HepG2 (cell line): ENCODE measurements around the gene NCKIPSD. TPM values are rescaled to one million over a fixed set of nuclear protein-coding genes. Genes with fewer than 3 reads are reported as not detected.

Source experiments
- CHD4 ChIP-seq: fragments of 200-600 bp; sonication (generic); IDR thresholded peaks from 2 replicates; pipeline ENCODE4 v1.7.0; 2017; ENCODE audit warnings: mild to moderate bottlenecking, low read length, borderline replicate concordance
- DDIT3 ChIP-seq: sonication (generic); formaldehyde crosslinking; IDR thresholded peaks from 2 replicates; pipeline ENCODE4 v1.4.0; 2020; ENCODE audit warnings: mild to moderate bottlenecking, missing genetic modification reagents
- DMTF1 ChIP-seq: sonication (generic); formaldehyde crosslinking; IDR thresholded peaks from 2 replicates; pipeline ENCODE4 v1.4.0; 2020; ENCODE audit warnings: mild to moderate bottlenecking, missing genetic modification reagents
- FOXC1 ChIP-seq: sonication (generic); formaldehyde crosslinking; IDR thresholded peaks from 2 replicates; pipeline ENCODE4 v1.8.0; 2022; ENCODE audit warnings: mild to moderate bottlenecking, missing genetic modification reagents, borderline replicate concordance
- GTF2F1 ChIP-seq: fragments of 150-350 bp; IDR thresholded peaks from 2 replicates; pipeline ENCODE4 v1.6.1; 2014; ENCODE audit warnings: low read length
- HBP1 ChIP-seq: IDR thresholded peaks from 2 replicates; pipeline ENCODE4 v1.6.1; 2016; ENCODE audit warnings: low read depth, control low read depth
- KDM4B ChIP-seq: sonication (generic); formaldehyde crosslinking; IDR thresholded peaks from 2 replicates; pipeline ENCODE4 v1.4.0; 2020; ENCODE audit warnings: missing genetic modification reagents
- MTF2 ChIP-seq: sonication (generic); formaldehyde crosslinking; IDR thresholded peaks from 2 replicates; pipeline ENCODE4 v1.5.0; 2020; ENCODE audit warnings: missing genetic modification reagents, borderline replicate concordance
- MXD4 ChIP-seq: IDR thresholded peaks from 2 replicates; pipeline ENCODE4 v1.6.1; 2016; ENCODE audit warnings: mild to moderate bottlenecking, missing biosample characterization, missing genetic modification reagents
- NFE2L1 ChIP-seq: sonication (generic); formaldehyde crosslinking; IDR thresholded peaks from 2 replicates; pipeline ENCODE4 v1.4.0; 2020; ENCODE audit warnings: missing genetic modification reagents, mild to moderate bottlenecking, borderline replicate concordance
- PHF21A ChIP-seq: sonication (generic); formaldehyde crosslinking; IDR thresholded peaks from 2 replicates; pipeline ENCODE4 v1.5.0; 2020; ENCODE audit warnings: mild to moderate bottlenecking, missing genetic modification reagents
- SMAD1 ChIP-seq: sonication (generic); formaldehyde crosslinking; IDR thresholded peaks from 2 replicates; pipeline ENCODE4 v1.4.0; 2020; ENCODE audit warnings: missing genetic modification reagents, low read depth, mild to moderate bottlenecking, borderline replicate concordance
- TAF1 ChIP-seq: sonication (generic); formaldehyde crosslinking; IDR thresholded peaks from 2 replicates; pipeline ENCODE4 v1.4.0; 2020; ENCODE audit warnings: missing genetic modification reagents
- TIGD3 ChIP-seq: sonication (generic); formaldehyde crosslinking; IDR thresholded peaks from 2 replicates; pipeline ENCODE4 v1.5.1; 2020; ENCODE audit warnings: mild to moderate bottlenecking, missing genetic modification reagents, borderline replicate concordance
- TRAFD1 ChIP-seq: sonication (generic); formaldehyde crosslinking; IDR thresholded peaks from 2 replicates; pipeline ENCODE4 v1.5.1; 2020; ENCODE audit warnings: missing genetic modification reagents, mild to moderate bottlenecking, borderline replicate concordance
- ZMYM3 ChIP-seq: sonication (generic); formaldehyde crosslinking; IDR thresholded peaks from 2 replicates; pipeline ENCODE4 v1.5.1; 2020; ENCODE audit warnings: mild to moderate bottlenecking, missing genetic modification reagents
- ZNF224 ChIP-seq: sonication (generic); formaldehyde crosslinking; IDR thresholded peaks from 2 replicates; pipeline ENCODE4 v1.5.0; 2020; ENCODE audit warnings: mild to moderate bottlenecking, missing genetic modification reagents
- ZNF30 ChIP-seq: sonication (generic); formaldehyde crosslinking; IDR thresholded peaks from 2 replicates; pipeline ENCODE4 v1.5.0; 2020; ENCODE audit warnings: mild to moderate bottlenecking, missing genetic modification reagents
- ZNF331 ChIP-seq: sonication (generic); formaldehyde crosslinking; IDR thresholded peaks from 2 replicates; pipeline ENCODE4 v1.4.0; 2020; ENCODE audit warnings: missing genetic modification reagents
- ZNF720 ChIP-seq: sonication (generic); formaldehyde crosslinking; IDR thresholded peaks from 2 replicates; pipeline ENCODE4 v1.4.0; 2020; ENCODE audit warnings: missing genetic modification reagents
- ZNF83 ChIP-seq: sonication (generic); formaldehyde crosslinking; IDR thresholded peaks from 2 replicates; pipeline ENCODE4 v1.4.0; 2020; ENCODE audit warnings: missing genetic modification reagents, mild to moderate bottlenecking, borderline replicate concordance
- ZSCAN5A ChIP-seq: sonication (generic); formaldehyde crosslinking; IDR thresholded peaks from 2 replicates; pipeline ENCODE4 v1.8.0; 2022; ENCODE audit warnings: mild to moderate bottlenecking, missing genetic modification reagents, borderline replicate concordance
- polyA plus RNA-seq, 8 experiments: library from polyadenylated mRNA; depleted of rRNA in 3 of 8; stranded (reverse) in 7 of 8; unstranded in 1 of 8; fragments of >200 nt; fragmentation: Illumina TruSeq in 4 of 8; extraction: Trizol in 4 of 8; gene quantifications; 2 replicates each; pipeline versions ENCODE4 v1.2.1 to v1.2.3, GENCODE V29; 2011 to 2016; ENCODE audit warnings: low read depth in 4 of 8, missing spikeins in 1 of 8, mixed read lengths in 1 of 8; ENCODE audit not compliant: insufficient read depth in 1 of 8
- total RNA-seq, 5 experiments: library from RNA; depleted of rRNA; stranded (reverse); fragments of >200 nt; fragmentation: Illumina TruSeq; extraction: Trizol; gene quantifications; 2 replicates each; pipeline ENCODE4 v1.2.3, GENCODE V29; 2016; ENCODE audit warnings: low read depth in 1 of 5

NCKIPSD gene
- total and polyA plus RNA-seq, 2 of the 13 experiments (the other 11 are each of a cell fraction or from before 2014, with no cell fraction given): 13.5 to 35.2 TPM

GRCh38 chr3:48623851-48624547 lies 61.7 kb downstream of the NCKIPSD start (continued):
- TF ChIP-seq DMTF1 (CRISPR knock-in tag) (no peak), ZSCAN5A (CRISPR knock-in tag) (no peak), CHD4 (no peak), TRAFD1 (CRISPR knock-in tag) (no peak), DDIT3 (no peak), FOXC1 (CRISPR knock-in tag) (no peak; the same call in none of the 2 replicates), GTF2F1 (no peak), SMAD1 (CRISPR knock-in tag) (no peak), ZNF30 (no peak), PHF21A (CRISPR knock-in tag) (peak; percentile 96), KDM4B (no peak), TAF1 (CRISPR knock-in tag) (no peak), MTF2 (no peak), ZMYM3 (CRISPR knock-in tag) (no peak), ZNF720 (CRISPR knock-in tag) (no peak), ZNF224 (no peak), ZNF83 (CRISPR knock-in tag) (no peak), HBP1 (CRISPR knock-in tag) (no peak), TIGD3 (CRISPR knock-in tag) (no peak), MXD4 (no peak), NFE2L1 (no peak), ZNF331 (CRISPR knock-in tag) (peak; percentile 40; the same call in 1 of the 2 replicates)
